Left cardiac atrium (tissue), 4 donors: Measurements from ENCODE around the gene PDE6H. TPM values are rescaled to one million over a fixed set of nuclear protein-coding genes. Genes with fewer than 3 reads are reported as not detected.

Source experiments
- ATAC-seq, 2 donors: fragments of 200-7000 bp; cut with Tn5 transposase; one replicate each; pipeline ENCODE4 v1.9.1; 2020; ENCODE audit warnings: mild to moderate bottlenecking in 2 of 2, moderate library complexity in 2 of 2
- DNase-seq: peaks from one replicate; pipeline ENCODE4 v3.0.0-alpha.2; 2020
- intact Hi-C, 2 donors: fragments of 100-400 bp; cut with DNase I; formaldehyde crosslinking; loops; one replicate each; pipeline versions ENCODE4 v1.14.1 to v1.15.1; 2022 to 2023
- total RNA-seq, 2 donors: library from RNA; stranded (reverse); fragmentation: NEBNext Ultra II Directional; extraction: Animal tissue kit (Norgen Biotek cat#: 25700); gene quantifications; one replicate each; pipeline ENCODE4 v1.2.1, GENCODE V29; 2021
- donor health status: DM: no; HTN: yes; CAD: no.
- donor health status: DM: no; HTN: yes; CAD: no; lungs with severe emphysema.
- donor health status: DM: yes; HTN: yes; CAD: no.
- donor health status: Dilated cardiomyopathy.

PDE6H gene
- total RNA-seq, 2 donors from 2014 or later: not detected

DNA sequence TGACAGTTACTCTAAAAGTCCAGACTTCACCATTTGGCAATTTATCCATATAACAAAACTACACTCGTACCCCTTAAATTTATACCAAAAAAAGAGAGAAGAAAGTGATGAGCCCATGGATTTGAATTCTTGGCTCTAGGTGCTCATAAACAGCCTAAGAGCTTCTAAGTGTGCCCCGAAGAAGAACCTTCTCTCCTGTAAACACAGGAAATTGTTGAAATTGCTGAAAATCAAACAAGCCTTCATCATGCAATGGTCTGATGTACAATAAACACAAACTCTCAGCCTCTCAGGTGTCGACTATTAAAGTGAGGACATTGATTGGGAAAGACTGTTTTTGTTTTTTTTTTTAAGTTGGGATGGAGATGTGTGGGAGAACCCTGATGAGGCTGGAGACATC is 21.8 kb downstream of the PDE6H start:
- DNase-seq: no peak
- intact Hi-C loops: loop anchor here (1.0 to 10.0 kb wide), 3 partner anchors 149 to 272 kb away; no protein-coding TSS in a partner anchor
- ATAC-seq: no peak

DNA sequence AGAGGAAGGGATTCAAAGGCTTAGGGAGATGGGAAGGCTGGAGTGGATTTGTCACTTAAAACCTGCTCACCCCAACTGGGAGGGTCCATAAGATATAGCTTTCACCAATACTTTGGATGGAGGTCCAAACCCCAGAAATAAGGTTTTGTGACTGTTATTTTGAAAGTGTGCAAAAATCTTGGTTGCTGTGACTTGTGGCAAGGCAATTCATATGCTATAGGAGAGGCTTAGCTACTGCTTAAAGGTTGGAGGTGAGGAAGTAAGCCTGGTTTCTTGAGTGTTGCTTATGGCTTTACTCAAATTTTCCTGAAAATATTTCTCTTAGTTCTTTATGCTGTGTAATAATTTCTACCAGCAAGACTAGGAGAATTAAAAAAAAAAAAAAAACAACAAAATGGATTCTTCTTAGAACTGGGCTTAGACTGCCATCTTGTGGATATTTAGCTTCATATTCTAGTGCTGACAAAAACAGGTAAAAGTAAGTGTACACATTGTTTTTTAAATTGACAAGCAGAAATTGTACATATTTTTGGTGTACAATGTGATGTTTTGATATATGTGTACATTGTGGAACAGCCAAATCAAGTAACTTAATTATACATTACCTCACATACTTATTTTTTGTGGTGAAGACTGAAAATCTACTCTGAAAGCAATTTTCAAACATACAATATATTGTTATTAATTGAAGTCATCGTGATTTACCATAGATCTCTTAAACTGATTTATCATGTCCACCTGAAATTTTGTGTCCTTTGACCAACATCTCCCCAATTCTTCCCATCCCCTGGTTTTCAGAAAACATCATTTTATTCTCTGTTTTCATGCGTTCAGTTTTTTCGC is 23.0 kb downstream of the PDE6H start:
- intact Hi-C loops: loop anchor here (1.0 to 10.0 kb wide), 4 partner anchors 151 to 273 kb away; no protein-coding TSS in a partner anchor
- ATAC-seq: peak; percentile 55 to 78
- no peak for DNase-seq

GRCh38 chr12:14997998-14998397 is 25.2 kb downstream of the PDE6H start:
- intact Hi-C loops: loop anchor here in 1 of 2 donors (2.0 to 10.0 kb wide), 2 partner anchors 153 to 273 kb away; no protein-coding TSS in a partner anchor
- ATAC-seq (no peak), DNase-seq (no peak)

- ATAC-seq (no peak), DNase-seq (no peak)
- intact Hi-C loops: loop anchor here in 1 of 2 donors (10.0 kb wide), 1 partner anchor 274 kb away; no protein-coding TSS in a partner anchor
These were observed 26.3 kb downstream of the PDE6H start for GRCh38 chr12:14999021-14999694.

DNA sequence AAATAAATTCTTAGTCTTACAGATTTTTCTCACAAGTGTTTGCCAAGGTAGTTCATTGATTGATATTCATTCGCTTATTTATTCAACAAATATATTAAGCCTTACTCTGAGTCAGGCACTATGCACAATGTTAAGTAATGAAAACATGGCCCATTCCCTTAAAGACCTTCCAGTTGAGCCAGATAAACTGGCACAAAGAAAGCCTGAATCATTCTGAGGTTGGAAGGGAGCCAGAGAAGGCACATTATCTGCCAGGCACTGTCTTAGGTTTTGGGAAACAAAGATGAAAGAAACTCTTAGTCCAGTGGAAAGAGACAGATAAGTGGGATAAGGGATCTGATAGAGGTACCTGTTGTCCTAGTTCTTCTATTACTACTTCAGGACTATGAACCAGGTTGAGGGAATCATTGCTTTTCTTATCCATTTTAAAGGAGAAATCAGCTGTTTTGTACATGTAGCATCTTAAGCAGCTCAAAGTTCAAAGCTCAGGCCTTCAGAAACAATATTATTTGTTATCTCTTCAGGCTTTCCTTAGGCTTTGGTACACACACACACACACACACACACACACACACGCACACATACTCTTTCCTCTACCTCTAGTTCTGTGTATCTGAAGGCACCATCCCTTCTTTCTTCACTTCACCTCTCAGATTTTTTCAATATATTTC is 27.0 kb downstream of the PDE6H start:
- intact Hi-C loops: loop anchor here (10.0 kb wide), 2 partner anchors 275 to 355 kb away; no protein-coding TSS in a partner anchor
- DNase-seq: no peak
- ATAC-seq: peak in 1 of 2 donors; percentile 51

GRCh38 chr12:15000575-15000974 is 27.7 kb downstream of the PDE6H start:
- no peak for DNase-seq
- intact Hi-C loops: loop anchor here in 1 of 2 donors (10.0 kb wide), 1 partner anchor 356 kb away; no protein-coding TSS in a partner anchor
- no peak for ATAC-seq

DNA sequence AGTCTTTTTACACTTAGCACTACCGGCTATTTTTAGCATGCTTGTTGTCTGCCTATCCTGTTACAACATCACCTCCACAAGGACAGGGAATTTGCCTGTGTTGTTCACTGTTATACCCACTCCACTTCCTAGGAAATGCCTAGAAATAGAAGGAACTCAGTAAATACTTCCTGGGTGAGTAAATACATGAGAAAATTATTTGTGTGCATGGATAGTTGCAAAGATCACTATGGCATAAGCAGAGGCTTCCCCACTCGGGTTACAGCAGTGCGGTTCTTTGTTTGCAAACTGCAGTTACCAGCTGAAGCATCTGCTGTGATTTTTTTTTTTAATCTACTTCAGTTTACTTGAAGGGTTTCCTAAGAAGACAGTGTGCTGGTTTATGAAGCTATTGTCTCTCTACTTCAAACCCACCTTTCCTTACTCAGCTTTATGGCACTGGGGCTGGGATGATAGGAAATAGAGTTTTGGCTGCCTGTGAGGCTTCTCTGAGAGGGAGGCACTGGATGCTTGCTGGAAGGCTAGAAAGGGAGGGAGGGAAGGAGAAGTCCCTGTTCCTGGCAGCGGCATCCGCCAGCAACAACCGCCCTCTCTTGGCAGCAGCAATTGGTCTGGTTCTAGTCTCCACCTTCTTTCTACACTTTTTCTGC is 29.0 kb downstream of the PDE6H start:
- intact Hi-C loops: loop anchor here in 1 of 2 donors (10.0 kb wide), 1 partner anchor 357 kb away; no protein-coding TSS in a partner anchor
- peak; percentile 91 to 95 for ATAC-seq
- peak; percentile 46 for DNase-seq

DNA sequence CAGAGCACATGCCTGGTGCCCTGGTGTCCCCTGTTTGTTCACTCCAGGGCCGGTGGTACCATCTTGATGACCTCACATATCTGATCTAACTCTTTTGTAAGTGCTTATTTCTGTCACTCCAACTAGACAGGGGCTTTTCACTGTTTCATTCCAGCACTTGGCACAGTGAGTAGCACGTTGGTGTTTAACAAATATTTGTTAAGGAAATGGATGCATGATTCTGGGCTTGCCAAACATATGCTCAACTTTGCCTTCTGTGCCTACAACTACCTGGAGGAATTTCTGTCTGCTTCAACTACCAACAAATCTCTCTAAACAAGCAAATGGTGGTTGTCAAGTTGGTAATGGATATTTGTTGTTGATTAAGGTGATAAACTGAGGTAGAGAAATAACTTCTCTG is 31.6 kb downstream of the PDE6H start:
- no peak for ATAC-seq
- intact Hi-C loops: loop anchor here in 1 of 2 donors (10.0 kb wide), 1 partner anchor 360 kb away; no protein-coding TSS in a partner anchor
- no peak for DNase-seq

DNA sequence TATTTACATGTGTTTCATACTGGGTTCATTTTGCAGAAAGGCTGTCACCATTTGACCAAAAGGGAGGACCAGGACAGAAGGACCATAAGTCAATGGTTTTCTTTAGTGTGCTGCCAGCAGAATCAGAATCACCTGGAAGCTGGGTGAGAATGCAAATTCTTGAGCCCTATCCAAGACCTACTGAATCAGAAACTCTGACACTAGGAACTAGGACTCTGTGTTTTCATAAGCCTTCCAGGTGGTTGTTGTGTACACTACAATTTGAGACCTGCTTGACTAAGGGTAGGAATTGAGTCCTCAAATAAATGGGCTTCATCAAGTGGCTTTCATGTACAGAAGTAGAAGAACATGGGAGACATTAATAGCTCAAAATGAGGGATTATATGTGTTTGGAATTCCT is 32.2 kb downstream of the PDE6H start:
- no peak for DNase-seq
- intact Hi-C loops: loop anchor here in 1 of 2 donors (10.0 kb wide), 1 partner anchor 360 kb away; no protein-coding TSS in a partner anchor
- no peak for ATAC-seq

DNA sequence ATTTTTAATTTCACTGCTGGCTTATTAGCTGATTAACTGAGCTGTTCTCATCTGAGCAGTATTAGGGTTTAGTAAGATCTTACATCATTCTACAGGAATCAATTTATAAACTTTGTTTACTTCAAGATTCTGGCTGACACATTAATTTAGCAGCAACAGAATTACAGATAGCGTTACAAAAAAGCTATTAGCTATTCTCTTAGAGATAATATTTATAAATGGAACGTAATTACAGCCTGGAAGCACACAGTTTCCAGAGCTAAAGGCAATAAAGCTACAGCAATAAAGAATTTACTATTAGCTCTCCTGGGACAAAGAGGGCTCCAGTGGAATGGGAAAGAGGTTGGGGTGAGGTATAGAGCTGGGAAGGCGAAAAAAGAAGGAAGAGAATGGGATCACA is 34.7 kb downstream of the PDE6H start:
- no peak for ATAC-seq
- intact Hi-C loops: loop anchor here in 1 of 2 donors (10.0 kb wide), 1 partner anchor 363 kb away; no protein-coding TSS in a partner anchor
- no peak for DNase-seq

- no peak for DNase-seq
- ATAC-seq: no peak
- intact Hi-C loops: no loop called here
These were observed 38.3 kb downstream of the PDE6H start for GRCh38 chr12:15011162-15011561.

GRCh38 chr12:15013634-15014179 is 40.9 kb downstream of the PDE6H start:
- no peak for DNase-seq
- ATAC-seq: no peak
- intact Hi-C loops: no loop called here

DNA sequence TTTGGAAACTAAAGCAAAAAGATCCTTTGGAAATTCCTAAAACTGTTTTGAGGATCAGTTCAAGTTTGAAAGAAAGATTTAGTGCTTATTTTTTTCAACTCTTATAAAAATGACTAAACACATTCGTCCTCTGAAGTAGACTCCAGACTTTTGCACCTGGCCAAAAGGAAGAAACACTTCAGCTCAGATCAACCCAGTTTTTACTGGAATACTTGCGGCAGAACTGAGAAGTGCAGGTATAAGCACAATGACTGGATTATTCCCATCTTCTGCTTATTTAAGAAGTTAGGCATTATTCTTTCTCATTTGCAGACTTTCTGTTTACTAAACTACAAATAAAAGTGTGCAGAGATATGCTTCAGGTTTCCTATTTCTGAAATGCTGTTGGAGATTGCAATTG is 41.9 kb downstream of the PDE6H start:
- ATAC-seq (no peak), DNase-seq (no peak)
- intact Hi-C loops: no loop called here

- DNase-seq: no peak
- intact Hi-C loops: no loop called here
- ATAC-seq: no peak
These were observed 42.3 kb downstream of the PDE6H start for GRCh38 chr12:15015121-15015520.

- intact Hi-C loops: no loop called here
These were observed 47.3 kb downstream of the PDE6H start for GRCh38 chr12:15020156-15020555.

More at GRCh38 chr12:15020156-15020555, 47.3 kb downstream of the PDE6H start:
- DNase-seq: no peak
- no peak for ATAC-seq
